Neutrophil (primary cell): Measurements from ENCODE around the gene B3GAT2.

Experiments
- H3K27ac ChIP-seq: fragments of 200-600 bp; sonication (generic); 2 replicates; pipeline ENCODE4 v1.5.1; 2016; ENCODE audit warnings: mild to moderate bottlenecking, moderate library complexity
- H3K27me3 ChIP-seq: fragments of 200-600 bp; sonication (generic); 2 replicates; pipeline ENCODE4 v1.6.0; 2016; ENCODE audit warnings: mild to moderate bottlenecking
- H3K36me3 ChIP-seq: fragments of 200-600 bp; sonication (generic); 2 replicates; pipeline ENCODE4 v1.5.1; 2017
- H3K4me1 ChIP-seq, 2 experiments: fragments of 200-600 bp in 1 of 2; sonication (generic) in 1 of 2; 1 replicate in 1 of 2; 2 replicates in 1 of 2; pipeline versions ENCODE4 v1.5.1 to v1.6.1; 2013 to 2016; ENCODE audit warnings: low read depth in 1 of 2, low read length in 1 of 2, mild to moderate bottlenecking in 1 of 2, moderate library complexity in 1 of 2; ENCODE audit not compliant: control insufficient read depth in 1 of 2, insufficient read depth in 1 of 2
- H3K4me3 ChIP-seq, 2 experiments: fragments of 200-600 bp in 1 of 2; sonication (generic) in 1 of 2; 1 replicate in 1 of 2; 2 replicates in 1 of 2; pipeline ENCODE4 v1.5.1; 2013 to 2016; ENCODE audit warnings: low read depth in 1 of 2, low read length in 1 of 2, mild to moderate bottlenecking in 1 of 2, moderate library complexity in 1 of 2
- H3K9me3 ChIP-seq: fragments of 200-600 bp; sonication (generic); 2 replicates; pipeline ENCODE4 v1.5.1; 2016
- TF ChIP-seq, protein P1 (sequence below): fragments of 200-600 bp; sonication (generic); IDR thresholded peaks from 2 replicates; pipeline ENCODE4 v1.5.1; 2016; ENCODE audit warnings: antibody characterized with exemption

The B3GAT2 gene

DNA sequence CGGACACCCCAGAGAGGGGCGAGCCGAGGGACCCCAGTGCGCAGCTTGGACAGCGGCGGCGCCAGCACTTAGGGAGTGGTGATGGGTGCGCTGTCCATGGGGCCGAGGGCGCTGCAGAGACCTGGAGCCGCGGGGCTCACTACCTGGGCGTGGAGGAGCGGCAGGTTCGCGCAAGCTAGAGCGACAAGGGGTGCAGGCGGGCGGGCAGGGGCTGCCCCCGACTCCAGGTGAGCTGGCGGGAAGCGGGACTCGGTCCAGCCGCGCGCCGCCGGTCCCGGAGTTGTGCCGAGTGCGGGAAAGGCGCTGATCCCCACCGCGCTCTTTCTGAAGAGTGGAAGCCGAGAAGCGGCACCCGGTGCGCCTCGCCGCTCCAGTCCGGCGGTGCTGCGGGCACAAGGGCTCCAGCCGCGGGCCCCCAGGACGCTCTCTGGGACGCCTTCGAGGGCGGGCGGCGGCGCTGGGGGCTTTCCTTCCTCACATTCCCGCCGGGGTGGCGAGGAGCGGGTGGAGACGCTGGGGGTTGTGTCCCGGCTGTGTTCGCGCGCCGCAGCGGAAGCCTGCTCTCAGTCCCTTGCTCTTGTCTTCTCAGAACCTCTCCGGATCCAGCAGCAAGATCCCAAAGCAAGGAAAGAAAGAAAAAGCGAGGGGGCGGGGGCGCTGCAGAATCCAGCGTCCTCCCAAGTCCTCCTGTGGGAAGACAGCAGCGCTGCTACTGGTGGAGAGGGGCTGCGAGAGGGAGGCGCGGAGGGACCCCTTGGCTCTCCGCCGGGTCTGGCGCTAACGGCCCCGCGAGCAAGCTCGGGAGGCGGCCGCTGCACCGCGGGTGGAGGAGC, at the start of gene B3GAT2:
Gene B3GAT2, minus strand, starts transcription at position 610 of the 833 bp plus-strand sequence. CDS start 631 bp downstream, outside the sequence.
- H3K36me3 ChIP-seq, result no peaks in the 10 kb centered on the region
- no peaks in the 10 kb centered on the region for H3K9me3 ChIP-seq
- H3K27ac ChIP-seq, result no peak within 1 kb of the TSS
- H3K4me3 ChIP-seq, result peak within 1 kb of the TSS; percentile 40 to 57
- peaks cover 20 to 23% of the 10 kb centered on the region in 2 experiments for H3K4me1 ChIP-seq
- peaks cover 99% of the 10 kb centered on the region for H3K27me3 ChIP-seq
- TF ChIP-seq, protein P1, sequence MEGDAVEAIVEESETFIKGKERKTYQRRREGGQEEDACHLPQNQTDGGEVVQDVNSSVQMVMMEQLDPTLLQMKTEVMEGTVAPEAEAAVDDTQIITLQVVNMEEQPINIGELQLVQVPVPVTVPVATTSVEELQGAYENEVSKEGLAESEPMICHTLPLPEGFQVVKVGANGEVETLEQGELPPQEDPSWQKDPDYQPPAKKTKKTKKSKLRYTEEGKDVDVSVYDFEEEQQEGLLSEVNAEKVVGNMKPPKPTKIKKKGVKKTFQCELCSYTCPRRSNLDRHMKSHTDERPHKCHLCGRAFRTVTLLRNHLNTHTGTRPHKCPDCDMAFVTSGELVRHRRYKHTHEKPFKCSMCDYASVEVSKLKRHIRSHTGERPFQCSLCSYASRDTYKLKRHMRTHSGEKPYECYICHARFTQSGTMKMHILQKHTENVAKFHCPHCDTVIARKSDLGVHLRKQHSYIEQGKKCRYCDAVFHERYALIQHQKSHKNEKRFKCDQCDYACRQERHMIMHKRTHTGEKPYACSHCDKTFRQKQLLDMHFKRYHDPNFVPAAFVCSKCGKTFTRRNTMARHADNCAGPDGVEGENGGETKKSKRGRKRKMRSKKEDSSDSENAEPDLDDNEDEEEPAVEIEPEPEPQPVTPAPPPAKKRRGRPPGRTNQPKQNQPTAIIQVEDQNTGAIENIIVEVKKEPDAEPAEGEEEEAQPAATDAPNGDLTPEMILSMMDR, result no peak

DNA sequence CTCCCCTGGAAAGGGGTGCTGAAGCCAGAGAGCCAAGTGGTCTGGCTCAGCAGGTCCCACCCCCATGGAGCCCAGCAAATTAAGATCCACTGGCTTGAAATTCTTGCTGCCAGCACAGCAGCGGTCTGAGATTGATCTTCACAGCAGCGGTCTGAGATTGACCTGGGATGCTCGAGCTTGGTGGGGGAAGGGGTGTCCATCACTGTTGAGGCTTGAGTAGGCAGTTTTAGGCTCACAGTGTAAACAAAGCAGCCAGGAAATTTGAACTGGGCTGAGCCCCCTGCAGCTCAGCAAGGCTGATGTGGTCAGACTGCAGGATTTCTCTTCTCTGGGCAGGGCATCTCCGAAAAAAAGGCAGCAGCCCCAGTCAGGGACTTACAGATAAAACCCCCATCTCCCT, 41.3 kb upstream of the B3GAT2 start:
- Histone ChIP-seq H3K4me1 (no peaks in the 10 kb centered on the region), H3K9me3 (no peaks in the 10 kb centered on the region), H3K27ac (no peak overlapping the region), H3K36me3 (no peaks in the 10 kb centered on the region), H3K4me3 (no peak overlapping the region), H3K27me3 (peaks cover 35% of the 10 kb centered on the region)
- TF ChIP-seq, protein P1, result no peak

- H3K4me1 ChIP-seq, result no peaks in the 10 kb centered on the region
- no peaks in the 10 kb centered on the region for H3K36me3 ChIP-seq
- TF ChIP-seq, protein P1, result no peak
- H3K4me3 ChIP-seq, result no peak overlapping the region
- no peak overlapping the region for H3K27ac ChIP-seq
- H3K9me3 ChIP-seq, result no peaks in the 10 kb centered on the region
- peaks cover 35% of the 10 kb centered on the region for H3K27me3 ChIP-seq
Observed at GRCh38 chr6:70997379-70997778, 40.5 kb upstream of the B3GAT2 start.

- no peaks in the 10 kb centered on the region for H3K36me3 ChIP-seq
- H3K27me3 ChIP-seq, result peaks cover 35% of the 10 kb centered on the region
- TF ChIP-seq, protein P1, result no peak
- H3K4me1 ChIP-seq, result no peaks in the 10 kb centered on the region
- no peak overlapping the region for H3K27ac ChIP-seq
- no peaks in the 10 kb centered on the region for H3K9me3 ChIP-seq
- H3K4me3 ChIP-seq, result no peak overlapping the region
Observed at GRCh38 chr6:70996106-70996505, 39.2 kb upstream of the B3GAT2 start.

GRCh38 chr6:70995411-70995810, 38.6 kb upstream of the B3GAT2 start:
- H3K4me1 ChIP-seq, result no peaks in the 10 kb centered on the region
- no peaks in the 10 kb centered on the region for H3K36me3 ChIP-seq
- H3K4me3 ChIP-seq, result no peak overlapping the region
- TF ChIP-seq, protein P1, result no peak
- H3K27ac ChIP-seq, result no peak overlapping the region
- H3K27me3 ChIP-seq, result peaks cover 35% of the 10 kb centered on the region
- H3K9me3 ChIP-seq, result no peaks in the 10 kb centered on the region
